ENCODE measurements around the gene TMEM132C.
"Not testable (repeated sequence)": the region's sequence is repeated elsewhere in the genome, so short reads cannot be mapped to it uniquely, and the experiment has no call there.

The TMEM132C gene

DNA sequence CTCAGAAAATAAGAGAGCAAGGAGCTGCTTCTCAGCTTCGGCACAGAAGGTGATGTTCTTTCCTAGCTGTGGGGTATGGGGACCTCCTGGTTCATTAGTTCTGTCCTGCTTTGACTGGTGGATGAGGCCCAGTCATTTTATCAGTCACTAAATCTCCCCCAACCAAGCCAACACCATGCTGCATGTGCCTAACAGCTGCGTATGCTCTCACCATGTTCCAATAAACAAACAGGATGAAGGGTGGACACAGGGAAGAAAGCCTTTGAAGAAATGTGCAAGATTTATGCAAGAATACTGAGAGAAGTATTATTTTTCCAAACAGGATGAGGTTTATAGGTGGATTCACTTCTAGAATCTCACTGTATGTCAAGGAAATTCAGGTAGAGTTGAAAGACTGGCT, 156.2 kb downstream of the TMEM132C start:
- no peak for DNase-seq

DNA sequence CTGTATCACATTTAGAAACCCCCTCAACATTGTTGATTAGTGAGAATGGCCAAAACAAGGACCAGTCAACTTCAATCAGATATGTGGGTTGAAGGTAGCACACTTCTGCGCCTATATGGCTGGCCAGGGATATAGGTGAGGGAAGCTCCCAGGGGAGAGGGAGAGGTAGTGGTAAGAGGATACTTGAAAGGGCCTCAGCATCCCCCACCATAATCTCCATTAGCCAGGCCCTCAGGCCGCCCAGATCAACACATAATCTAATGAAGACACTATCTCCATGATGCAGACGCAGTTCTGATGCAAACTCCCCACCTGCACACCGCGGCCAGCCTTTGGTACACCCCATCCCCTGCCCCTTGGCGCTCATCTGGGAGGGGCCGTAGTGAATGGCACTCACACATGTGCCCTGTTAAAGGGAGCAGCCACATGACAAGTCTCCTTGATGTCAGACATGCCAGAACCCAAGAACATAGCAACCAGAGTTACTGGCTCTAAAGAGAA, 158.0 kb downstream of the TMEM132C start:
- no peak for DNase-seq

DNA sequence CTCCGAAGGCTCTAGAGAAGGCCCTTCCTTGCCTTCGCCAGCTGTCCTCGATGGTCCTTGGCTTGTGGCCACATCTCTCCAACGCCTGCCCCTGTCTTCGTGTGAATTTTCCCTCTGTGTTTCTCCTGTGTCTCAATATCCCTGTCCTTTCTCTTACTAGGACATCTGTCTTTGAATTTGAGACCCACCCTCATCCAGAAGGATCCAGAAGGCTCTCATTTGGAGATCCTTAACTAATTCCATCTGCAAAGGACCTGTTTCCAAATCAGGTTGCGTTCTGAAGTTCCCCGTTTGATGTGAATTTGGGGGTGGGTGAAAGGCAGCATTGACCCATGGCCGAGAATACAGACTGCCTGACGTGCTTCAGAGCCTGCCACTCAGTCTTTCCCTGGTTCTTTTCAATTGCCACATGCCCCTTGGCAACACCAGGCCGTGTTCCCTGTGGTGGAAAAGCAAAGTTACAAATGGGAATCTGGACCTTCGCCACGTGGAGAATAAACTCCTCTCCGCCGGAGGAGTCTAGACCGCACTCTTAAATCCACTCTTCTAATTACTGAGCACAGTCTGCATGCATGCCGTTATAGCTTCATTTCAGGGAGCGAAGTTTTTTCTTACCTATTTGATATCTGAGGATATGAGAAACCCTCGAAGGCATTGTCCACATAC, 158.8 kb downstream of the TMEM132C start:
- no peak for DNase-seq

DNA sequence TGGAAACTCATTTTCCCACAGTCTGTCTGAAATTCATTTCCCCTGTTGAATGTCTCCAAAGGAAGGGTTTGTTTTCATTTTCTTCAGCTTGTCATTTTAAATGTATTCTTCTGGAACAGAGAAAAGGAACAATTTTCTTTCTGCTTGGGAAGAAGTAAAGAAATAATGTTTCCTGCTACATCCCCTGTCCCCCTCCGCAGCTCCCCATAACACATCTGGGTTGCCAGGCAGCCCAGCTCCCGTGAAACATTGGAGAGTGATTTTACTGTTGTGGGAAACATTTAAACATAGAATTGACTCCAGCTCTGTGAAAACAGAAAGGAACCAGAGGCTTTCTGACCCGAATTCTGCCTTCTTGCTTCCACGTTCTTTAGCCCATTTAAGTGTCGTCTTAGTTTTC, 159.5 kb downstream of the TMEM132C start:
- no peak for DNase-seq

DNA sequence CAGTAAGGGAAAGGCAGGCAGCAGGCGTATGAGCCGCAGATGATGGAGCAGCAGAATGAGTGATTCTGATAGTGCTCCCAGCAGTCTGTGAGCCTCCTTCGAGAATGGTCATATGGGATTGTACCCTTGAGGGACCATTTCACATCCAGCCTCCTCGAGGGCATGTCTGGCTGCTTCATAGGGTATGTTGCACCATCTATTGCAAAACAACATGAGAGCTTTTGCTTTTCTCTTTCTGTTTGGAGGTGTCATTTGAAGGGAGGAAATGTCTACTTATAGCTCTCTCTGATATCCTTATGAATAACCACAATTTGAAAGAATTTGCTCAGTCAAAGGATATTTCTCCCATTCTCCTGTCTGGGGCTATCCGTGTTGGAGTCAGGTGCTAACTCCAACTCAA, 172.8 kb downstream of the TMEM132C start:
- no peak for DNase-seq

DNA sequence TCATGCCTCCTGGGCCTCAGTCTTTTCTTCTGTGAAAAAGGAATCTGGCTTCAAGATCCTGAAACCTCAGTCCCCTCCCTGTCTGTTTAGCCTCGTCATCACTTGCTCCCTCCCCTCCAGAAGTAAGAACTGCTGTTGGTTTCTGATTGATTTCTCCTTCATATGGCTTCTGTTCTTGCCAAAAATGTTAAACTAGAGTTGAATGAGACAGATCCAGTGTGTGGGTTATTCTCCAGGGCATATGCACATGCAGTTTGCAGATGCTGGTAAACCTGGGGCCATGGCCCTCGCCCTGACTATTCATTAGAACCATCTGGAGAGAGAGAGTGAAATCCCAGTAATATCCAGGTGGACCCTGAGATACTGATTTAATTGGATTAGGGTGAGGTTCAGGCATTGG, 175.1 kb downstream of the TMEM132C start:
- no peak for DNase-seq

DNA sequence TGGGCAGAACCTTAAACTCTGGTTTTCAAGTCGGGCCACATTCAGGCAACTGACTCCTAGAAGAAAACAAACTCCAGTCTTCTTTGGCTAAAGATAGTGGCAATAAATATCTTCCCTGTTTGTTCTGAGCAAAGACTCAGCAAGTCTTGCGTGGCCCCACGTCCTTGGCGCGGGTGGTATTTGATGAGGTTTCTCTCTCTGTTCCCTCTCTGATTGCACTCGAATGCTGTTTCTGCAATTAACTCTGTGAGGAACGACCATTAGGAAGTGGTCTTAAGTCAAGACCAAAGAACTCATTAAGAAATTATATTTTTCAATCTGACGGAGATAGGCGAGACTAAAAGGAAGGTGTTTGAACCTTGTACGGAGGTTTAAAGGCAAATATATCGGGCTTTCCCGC, 177.6 kb downstream of the TMEM132C start:
- DNase-seq = no peak

DNA sequence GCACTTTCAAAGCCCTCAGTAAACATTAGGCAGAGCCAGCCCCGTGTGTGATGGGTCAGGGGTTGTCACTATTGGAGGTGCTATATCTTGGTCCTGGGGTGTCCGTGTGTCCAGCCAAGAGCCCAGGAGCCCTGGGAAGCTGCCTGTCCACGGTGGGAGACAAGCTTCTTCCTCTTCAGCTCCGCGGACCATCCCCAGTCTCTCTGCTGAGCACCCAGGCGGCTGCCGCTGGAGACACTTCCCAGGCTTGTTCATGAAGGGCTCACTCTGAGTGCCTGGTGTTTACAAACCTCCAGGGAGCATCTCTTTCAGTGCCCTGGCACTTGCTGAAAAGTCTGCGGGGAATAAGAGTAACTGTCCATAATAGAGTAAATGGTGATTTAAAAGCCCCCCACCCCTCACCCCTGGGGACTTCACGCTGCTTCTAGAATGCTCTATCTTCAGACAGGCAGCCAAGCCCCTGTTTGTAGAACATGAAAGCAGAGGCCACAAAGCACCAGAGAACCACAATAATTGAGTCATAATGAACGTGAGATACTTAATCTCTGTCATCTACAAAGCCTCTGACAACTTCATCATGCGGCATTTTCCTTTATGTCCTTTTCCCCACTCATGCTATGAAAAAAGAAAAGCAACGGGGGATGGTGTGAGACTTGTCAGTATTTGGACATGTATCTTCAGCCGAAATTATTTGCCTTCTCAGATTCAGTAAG, 178.6 kb downstream of the TMEM132C start:
- DNase-seq = no peak

DNA sequence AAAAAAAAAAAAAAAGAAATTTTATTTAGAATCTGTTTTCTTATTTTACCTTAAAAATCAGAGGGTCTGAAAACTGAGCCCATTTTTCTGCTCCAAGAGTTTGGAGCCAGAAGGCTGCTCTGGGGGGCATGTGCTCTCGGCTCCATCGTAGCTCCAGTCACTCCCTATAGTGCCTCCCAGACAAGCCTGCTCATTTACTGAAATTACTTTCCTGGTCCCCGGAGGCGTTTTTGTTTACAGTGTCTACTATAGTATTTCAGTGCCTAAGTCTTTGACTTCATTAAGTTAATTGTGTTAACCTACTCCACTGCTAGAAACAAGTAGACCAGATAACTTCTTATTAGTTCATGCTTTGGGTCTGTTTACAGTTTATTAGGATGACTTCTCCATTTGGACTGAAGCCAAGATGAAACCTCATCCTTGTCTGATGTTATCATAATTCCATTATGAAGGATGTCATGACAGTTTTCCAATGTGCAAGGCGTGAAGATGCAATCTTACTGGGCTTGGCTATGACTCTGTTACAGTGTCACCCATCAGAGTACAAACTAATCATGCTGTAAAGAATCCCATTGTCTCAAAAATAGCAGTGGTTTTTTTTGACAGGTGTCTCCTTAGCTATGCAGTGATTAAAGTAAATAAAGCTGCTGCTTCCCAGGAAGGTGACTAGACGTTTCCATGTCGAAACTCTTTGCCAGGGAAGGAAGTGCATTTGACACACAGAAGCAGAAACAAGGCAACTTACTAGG, 182.3 kb downstream of the TMEM132C start:
- DNase-seq = peak; percentile 6

DNA sequence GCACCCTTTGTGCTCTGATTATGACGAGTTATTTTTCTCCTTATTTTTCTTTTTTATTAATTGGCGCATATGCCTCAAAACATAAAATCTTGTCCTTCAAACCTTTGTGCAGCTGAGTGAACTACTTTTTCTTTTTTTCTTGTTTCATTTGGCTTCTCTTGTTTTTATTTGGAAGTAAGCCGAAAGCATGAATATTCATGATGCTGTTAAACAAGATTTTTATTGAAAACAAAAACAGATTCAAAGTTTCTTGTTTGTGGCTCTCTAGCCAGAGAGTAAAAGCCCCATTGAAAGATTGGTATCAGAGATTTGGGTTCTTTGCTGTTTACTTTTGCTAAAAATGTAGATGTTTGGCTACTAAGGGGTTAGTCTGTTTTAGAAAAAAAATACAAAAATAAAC, 183.8 kb downstream of the TMEM132C start:
- DNase-seq = no peak

DNA sequence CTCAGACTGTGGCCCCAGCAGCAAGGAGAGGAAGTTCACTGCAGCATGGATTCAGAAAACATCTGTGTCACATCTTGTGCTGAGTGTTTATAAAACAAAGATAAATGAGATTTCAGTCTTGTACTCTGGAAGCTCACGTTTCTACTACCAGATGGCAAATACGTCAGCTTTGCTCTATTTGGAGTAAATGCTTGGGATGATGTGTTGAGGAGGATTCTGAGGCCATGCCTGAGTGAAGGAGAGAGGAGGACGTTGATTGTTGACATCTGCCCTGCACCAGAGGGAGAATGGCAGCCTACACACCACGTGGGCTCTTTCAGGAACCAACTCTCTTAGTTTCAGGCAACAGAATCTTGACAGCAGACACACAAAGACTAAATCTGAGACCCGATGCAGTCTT, 188.9 kb downstream of the TMEM132C start:
- no peak for DNase-seq

DNA sequence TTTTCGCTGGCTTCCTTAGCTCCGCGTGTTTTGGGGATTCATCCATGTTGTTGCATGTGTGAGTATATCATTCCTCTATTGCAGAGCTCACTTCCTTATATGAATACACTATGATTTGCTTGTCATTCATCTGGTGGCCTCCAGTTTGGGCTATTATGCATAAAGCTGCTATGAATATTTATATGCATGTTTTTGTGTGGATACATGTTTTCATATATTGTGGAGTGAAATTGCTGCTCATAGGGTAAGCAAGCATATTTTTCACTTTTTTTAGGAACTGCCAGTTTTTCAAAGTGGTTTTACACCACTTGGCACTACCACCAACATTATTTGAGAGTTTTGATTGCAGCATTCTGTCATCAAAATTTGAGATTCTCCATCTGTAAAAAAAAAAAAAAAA, 190.0 kb downstream of the TMEM132C start:
- DNase-seq = no peak

DNA sequence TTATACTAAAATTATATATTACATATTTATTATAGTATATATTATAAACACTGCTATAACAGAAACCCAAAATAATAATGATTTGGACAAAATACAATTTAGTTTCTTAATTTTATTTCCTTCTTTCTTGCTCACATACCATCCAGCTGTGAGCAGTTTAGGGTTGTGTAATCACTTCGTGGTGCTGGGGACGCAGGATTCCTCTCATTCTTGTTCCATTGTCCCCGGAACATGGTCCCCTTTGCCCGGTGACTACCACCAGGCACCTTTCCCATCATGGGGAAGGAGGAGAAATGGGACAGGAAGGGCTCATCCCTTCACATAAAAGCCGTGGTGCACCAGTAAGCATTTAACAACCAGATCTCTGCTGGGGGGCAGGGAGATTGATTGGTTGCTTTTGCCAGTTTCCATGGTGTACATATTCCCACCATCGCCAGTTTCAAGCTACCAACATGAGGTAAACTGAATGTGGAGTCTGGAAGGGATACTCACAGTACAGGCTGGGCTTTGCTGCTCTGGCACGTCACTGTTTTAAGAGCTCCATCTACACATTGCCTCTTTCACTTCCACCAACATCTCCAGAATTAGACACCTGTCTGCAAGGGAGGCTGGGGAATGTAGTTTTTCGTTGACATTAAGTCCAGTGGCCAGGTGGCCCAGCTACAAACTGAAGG, 191.5 kb downstream of the TMEM132C start:
- no peak for DNase-seq

DNA sequence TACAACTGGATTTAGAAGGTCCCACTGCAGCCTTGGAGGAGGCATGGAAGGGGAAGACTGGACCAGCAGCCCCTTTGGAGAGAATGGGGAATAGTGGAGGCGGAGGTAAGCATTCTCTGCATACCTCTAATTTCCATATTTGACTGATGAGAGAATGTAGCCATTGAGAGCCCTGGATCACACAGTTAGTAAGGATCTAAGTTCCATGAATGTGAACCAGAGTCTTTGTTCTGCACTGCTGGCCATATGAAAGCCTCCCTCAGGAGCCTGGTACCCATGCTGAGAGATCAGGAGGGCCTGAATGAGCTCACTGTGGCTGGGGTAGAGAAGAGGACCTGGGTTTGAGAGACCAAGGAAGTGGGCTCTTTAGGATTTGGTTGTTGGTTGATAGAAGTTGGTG, 192.1 kb downstream of the TMEM132C start:
- no peak for DNase-seq

DNA sequence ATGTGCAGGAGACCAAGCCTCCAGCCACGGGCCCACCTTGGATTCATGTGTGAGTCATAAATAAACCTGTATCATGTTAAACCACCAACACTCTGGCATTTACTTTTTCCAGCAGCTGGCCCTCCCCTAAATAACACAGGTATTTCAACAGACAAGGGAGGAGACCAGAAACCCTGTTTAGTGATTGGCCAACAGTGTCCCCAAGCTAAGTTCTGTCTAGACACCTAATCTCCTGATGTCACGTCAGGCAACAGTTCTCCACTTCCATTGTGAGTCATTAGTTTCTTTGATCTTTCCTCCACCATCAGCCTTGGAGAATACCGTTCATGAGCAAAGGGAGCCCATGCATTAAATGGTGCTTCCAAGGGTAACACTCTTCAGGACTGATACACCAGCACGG, 196.9 kb downstream of the TMEM132C start:
- no peak for DNase-seq

DNA sequence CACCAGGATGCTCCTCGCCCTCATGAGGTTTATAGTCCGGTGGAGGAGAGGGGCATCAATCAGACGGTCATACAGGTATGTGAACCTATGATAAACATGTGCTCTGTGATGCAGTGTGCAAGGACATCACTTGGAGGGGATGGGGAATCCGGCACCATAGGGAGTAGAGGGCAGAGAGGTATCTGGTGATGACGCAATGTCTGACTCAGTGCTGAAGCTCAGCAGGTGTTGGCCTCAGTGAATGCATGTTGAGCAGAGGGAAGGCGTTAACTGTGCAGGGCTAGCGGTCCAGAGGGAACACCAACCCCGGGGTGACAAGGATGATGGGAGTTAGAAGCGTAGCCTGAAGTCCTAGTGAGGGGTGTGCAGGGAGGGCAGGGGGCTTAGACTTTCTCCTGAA, 200.9 kb downstream of the TMEM132C start:
- no peak for DNase-seq

DNA sequence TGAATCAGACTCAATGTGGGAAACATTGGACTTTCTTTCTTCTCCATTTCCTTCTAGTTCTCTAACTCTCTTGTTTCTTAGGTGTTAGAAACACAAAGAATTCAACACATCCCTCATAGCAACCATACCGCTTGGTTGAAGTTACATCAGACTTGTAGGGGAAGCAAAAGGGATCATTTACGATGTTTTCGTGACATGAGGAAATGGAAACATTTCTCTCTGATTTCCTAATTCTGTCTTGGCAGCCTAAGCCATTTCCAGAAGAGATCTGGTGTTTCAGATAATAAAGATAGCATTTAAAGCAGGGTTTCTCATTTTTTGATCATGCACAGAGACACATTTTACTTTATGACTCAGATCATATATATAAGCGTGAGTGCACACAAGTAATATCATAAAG, 202.0 kb downstream of the TMEM132C start:
- no peak for DNase-seq

DNA sequence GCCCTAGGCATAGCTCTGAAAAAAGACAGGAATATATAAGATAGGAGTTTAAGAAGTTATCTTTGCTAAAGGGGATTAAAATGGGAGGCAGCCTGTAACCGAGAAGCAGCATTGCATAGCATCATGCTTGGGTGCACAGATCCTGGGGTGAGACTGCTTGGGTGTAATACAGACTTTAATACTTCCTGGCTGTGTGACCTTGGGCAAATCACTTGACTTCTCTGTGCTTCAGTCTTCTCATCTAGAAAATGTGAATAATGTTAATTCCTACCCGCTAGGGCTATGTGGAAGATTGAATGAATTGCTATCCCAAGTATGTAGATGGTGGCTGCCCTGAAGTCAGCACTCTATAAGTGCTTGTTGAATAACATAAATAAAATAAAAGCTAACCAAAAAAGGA, 204.5 kb downstream of the TMEM132C start:
- DNase-seq = no peak

DNA sequence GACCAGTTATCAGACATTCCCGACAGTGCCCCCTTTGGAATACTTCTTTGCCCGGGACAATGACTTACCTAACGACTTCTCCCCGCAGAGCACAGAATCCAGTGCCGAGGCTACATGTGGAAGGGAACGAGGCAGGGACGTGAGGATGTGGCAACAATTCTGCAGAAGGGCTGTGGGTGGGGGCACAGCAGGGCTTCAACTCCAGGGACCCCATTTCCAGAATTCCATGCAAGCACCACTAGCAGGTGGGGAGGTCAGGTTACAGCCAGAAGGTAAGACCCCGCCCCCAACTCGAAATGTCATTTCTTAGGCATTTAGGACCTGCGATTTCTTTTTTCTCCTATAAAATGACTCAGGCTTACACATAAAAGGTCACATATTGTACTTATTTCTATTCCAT, 207.9 kb downstream of the TMEM132C start:
- no peak for DNase-seq

DNA sequence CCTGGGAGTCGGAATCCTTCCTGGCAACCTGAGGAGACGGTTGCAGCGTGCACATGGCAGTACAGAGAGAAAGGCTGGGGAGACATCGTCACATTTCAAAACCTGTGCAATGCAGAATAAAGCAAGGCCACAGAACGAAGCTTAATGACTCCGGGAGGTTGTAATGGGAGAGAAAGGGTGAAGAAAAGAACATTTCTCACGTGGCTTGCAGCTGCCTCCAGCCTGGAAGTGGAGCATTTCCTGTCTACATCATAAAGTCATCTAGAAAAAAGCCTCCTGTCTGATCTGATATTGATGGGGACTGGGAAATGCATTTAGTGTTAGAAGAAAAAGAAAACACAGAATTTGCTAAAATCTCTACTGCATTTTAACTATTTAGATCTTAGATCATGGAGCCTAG, 209.3 kb downstream of the TMEM132C start:
- no peak for DNase-seq

DNA sequence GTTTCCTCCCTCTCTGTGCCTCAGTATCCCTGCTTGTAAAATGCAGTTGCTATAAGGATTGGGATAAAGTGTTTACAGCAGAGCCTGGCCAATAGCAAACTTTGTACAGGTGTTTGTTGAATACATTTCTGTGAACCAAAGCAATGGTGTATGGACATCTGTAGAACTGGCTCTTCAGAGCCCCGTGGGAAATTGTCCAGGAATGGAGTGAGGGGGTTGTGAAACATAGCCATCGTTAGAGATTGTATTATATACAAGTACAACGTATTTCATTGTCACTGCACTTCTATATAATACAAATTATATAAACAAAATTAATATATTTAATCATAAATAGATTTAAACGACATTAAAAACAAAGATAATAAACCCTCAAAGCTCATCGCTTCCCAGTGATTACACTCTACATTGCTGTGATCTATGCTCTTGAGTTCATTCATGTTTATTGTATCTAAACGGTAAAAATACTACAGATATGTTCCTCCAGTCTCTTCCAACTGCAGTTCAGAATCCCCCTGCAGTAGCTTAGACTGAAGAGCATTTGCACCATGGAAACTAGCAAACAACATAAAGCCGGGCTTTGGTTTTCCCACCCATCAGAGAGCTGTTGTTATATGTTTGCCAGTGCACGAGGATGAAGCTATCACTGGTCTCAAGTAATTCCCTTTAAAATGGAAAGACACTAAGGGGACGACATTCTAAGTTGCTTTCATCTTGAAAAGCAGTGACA, 216.7 kb downstream of the TMEM132C start:
- no peak for DNase-seq

DNA sequence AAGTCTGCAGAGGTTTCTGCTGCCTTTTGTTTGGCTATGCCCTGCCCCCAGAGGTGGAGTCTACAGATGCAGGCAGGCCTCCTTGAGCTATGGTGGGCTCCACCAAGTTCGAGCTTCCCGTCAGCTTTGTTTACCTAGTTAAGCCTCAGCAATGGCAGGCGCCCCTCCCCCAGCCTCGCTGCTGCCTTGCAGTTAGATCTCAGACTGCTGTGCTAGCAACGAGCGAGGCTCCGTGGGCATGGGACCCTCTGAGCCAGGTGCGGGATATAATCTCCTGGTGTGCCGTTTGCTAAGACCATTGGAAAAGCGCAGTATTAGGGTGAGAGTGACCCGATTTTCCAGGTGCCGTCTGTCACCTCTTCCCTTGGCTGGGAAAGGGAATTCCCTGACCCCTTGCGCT, 230.4 kb downstream of the TMEM132C start:
- not testable (repeated sequence) for DNase-seq
